GM23338 (cell line): ENCODE results near the gene PLXNC1. TPM values are rescaled to one million over a fixed set of nuclear protein-coding genes. Genes with fewer than 3 reads are reported as not detected.

Experiments used
- ATAC-seq: fragments of 200-7000 bp; cut with Tn5 transposase; 3 replicates; pipeline ENCODE4 v1.9.1; 2020
- DNase-seq: peaks from one replicate; pipeline ENCODE4 v3.0.0-alpha.2; 2015; ENCODE audit warnings: low spot score
- H2AFZ ChIP-seq: fragments of 200-600 bp; sonication (generic); 2 replicates; pipeline ENCODE4 v1.8.0; 2016; ENCODE audit warnings: antibody characterized with exemption, mild to moderate bottlenecking, moderate library complexity
- H3F3A ChIP-seq: fragments of 200-600 bp; sonication (generic); replicated peaks from 2 replicates; pipeline ENCODE4 v1.8.0; 2017; ENCODE audit warnings: antibody characterized with exemption, mixed run types, low read depth
- H3K27ac ChIP-seq: fragments of 200-600 bp; sonication (generic); 2 replicates; pipeline ENCODE4 v1.6.1; 2016; ENCODE audit warnings: low read depth
- H3K27me3 ChIP-seq: fragments of 200-600 bp; sonication (generic); 2 replicates; pipeline ENCODE4 v1.8.0; 2016; ENCODE audit warnings: mild to moderate bottlenecking, mixed run types, moderate library complexity; ENCODE audit not compliant: insufficient read depth
- H3K36me3 ChIP-seq: fragments of 200-600 bp; sonication (generic); 2 replicates; pipeline ENCODE4 v1.8.0; 2016; ENCODE audit warnings: mild to moderate bottlenecking; ENCODE audit not compliant: insufficient read depth
- H3K4me1 ChIP-seq: fragments of 200-600 bp; sonication (generic); 2 replicates; pipeline ENCODE4 v1.8.0; 2016; ENCODE audit warnings: mild to moderate bottlenecking, moderate library complexity; ENCODE audit not compliant: insufficient read depth
- H3K4me2 ChIP-seq: fragments of 200-600 bp; sonication (generic); 2 replicates; pipeline ENCODE4 v1.7.1; 2017; ENCODE audit warnings: mixed run types
- H3K4me3 ChIP-seq: fragments of 200-600 bp; sonication (generic); 2 replicates; pipeline ENCODE4 v1.6.1; 2016; ENCODE audit warnings: mixed run types
- H3K79me2 ChIP-seq: fragments of 200-600 bp; sonication (generic); replicated peaks from 2 replicates; pipeline ENCODE4 v1.8.0; 2017; ENCODE audit warnings: mild to moderate bottlenecking; ENCODE audit not compliant: insufficient read depth
- H3K9me2 ChIP-seq: fragments of 200-600 bp; sonication (generic); 2 replicates; pipeline ENCODE4 v1.8.0; 2017; ENCODE audit not compliant: insufficient read depth
- H4K20me1 ChIP-seq: fragments of 200-600 bp; sonication (generic); replicated peaks from 2 replicates; pipeline ENCODE4 v1.8.0; 2017; ENCODE audit warnings: mild to moderate bottlenecking; ENCODE audit not compliant: insufficient read depth
- H3K27ac Mint-ChIP-seq: 2 replicates; pipeline ENCODE4 v1.8.0; 2020; ENCODE audit warnings: inconsistent platforms, mild to moderate bottlenecking, moderate library complexity, mixed read lengths
- H3K27me3 Mint-ChIP-seq: 3 replicates; pipeline ENCODE4 v1.8.0; 2022; ENCODE audit warnings: low read depth, mild to moderate bottlenecking, moderate library complexity, mixed read lengths, inconsistent platforms; ENCODE audit not compliant: insufficient read depth, poor library complexity
- H3K36me3 Mint-ChIP-seq: 3 replicates; pipeline ENCODE4 v1.8.0; 2021; ENCODE audit warnings: low read depth, mild to moderate bottlenecking, inconsistent platforms, moderate library complexity, mixed read lengths
- H3K4me1 Mint-ChIP-seq: 3 replicates; pipeline ENCODE4 v1.8.0; 2020; ENCODE audit warnings: mild to moderate bottlenecking, inconsistent platforms, mixed read lengths
- H3K4me3 Mint-ChIP-seq: 3 replicates; pipeline ENCODE4 v1.8.0; 2021; ENCODE audit warnings: moderate library complexity, mild to moderate bottlenecking, inconsistent platforms, mixed read lengths
- H3K9me3 Mint-ChIP-seq: 3 replicates; pipeline ENCODE4 v1.8.0; 2020; ENCODE audit warnings: moderate library complexity, mild to moderate bottlenecking, inconsistent platforms, mixed read lengths
- ETS1 ChIP-seq: IDR thresholded peaks from 2 replicates; pipeline ENCODE4 v1.6.1; 2016; ENCODE audit warnings: antibody characterized with exemption
- EZH2 ChIP-seq: fragments of 200-600 bp; sonication (generic); IDR thresholded peaks from one replicate; pipeline ENCODE4 v1.8.0; 2017; ENCODE audit warnings: antibody characterized with exemption, mild to moderate bottlenecking, low read depth; ENCODE audit not compliant: unreplicated experiment
- EZH2phosphoT487 ChIP-seq: fragments of 200-600 bp; sonication (generic); IDR thresholded peaks from one replicate; pipeline ENCODE4 v1.8.1; 2018; ENCODE audit warnings: antibody characterized with exemption; ENCODE audit not compliant: unreplicated experiment
- POLR2AphosphoS5 ChIP-seq: IDR thresholded peaks from 2 replicates; pipeline ENCODE4 v1.6.1; 2016; ENCODE audit warnings: antibody characterized with exemption, low read depth
- ZNF331 ChIP-seq: fragments of 250-450 bp; sonication (Bioruptor Pico); IDR thresholded peaks from 2 replicates; pipeline ENCODE4 v1.5.0; 2020; ENCODE audit warnings: low read depth, mild to moderate bottlenecking, moderate library complexity
- polyA plus RNA-seq: library from polyadenylated mRNA; unstranded; fragments of >200 nt; fragmentation: Nextera tagmentation; extraction: Ambion mirVana; gene quantifications from 2 replicates; pipeline ENCODE4 v1.2.1, GENCODE V29; 2016
- total RNA-seq: library from RNA; depleted of rRNA; stranded (reverse); fragments of >200 nt; shearing (Covaris generic); gene quantifications from 2 replicates; pipeline ENCODE4 v1.2.3, GENCODE V29; 2014
- TF ChIP-seq, protein P1 (sequence below): IDR thresholded peaks from one replicate; pipeline ENCODE4 v1.6.1; 2018; ENCODE audit warnings: antibody characterized with exemption; ENCODE audit not compliant: unreplicated experiment

PLXNC1 gene
- total and polyA plus RNA-seq, 2 experiments from 2014 or later = 1.9 to 6.5 TPM

GRCh38 chr12:94287245-94287628, 138.9 kb downstream of the PLXNC1 start:
- Histone ChIP-seq H3K4me2 (peak overlapping the region; percentile 64), H3F3A (no peaks in the 10 kb centered on the region), H3K79me2 (no peaks in the 10 kb centered on the region), H3K4me3 (0 out of 2 replicates have a peak overlapping the region, but pooled peaks have one; percentile 17), H4K20me1 (no peaks in the 10 kb centered on the region), H3K27ac (no peak overlapping the region), H3K27me3 (no peaks in the 10 kb centered on the region), H3K36me3 (no peaks in the 10 kb centered on the region), H3K9me2 (no peaks in the 10 kb centered on the region), H3K4me1 (peaks cover 33% of the 10 kb centered on the region), H2AFZ (no peak overlapping the region)
- no peak overlapping the region for H3K4me3 Mint-ChIP-seq
- peak overlapping the region; percentile 17; the same call in 1 of the 2 replicates for H3K27ac Mint-ChIP-seq
- TF ChIP-seq POLR2AphosphoS5 = no peak
- TF ChIP-seq EZH2 = no peak
- no peak for TF ChIP-seq EZH2phosphoT487
- no peak for TF ChIP-seq ETS1
- TF ChIP-seq, protein P1, sequence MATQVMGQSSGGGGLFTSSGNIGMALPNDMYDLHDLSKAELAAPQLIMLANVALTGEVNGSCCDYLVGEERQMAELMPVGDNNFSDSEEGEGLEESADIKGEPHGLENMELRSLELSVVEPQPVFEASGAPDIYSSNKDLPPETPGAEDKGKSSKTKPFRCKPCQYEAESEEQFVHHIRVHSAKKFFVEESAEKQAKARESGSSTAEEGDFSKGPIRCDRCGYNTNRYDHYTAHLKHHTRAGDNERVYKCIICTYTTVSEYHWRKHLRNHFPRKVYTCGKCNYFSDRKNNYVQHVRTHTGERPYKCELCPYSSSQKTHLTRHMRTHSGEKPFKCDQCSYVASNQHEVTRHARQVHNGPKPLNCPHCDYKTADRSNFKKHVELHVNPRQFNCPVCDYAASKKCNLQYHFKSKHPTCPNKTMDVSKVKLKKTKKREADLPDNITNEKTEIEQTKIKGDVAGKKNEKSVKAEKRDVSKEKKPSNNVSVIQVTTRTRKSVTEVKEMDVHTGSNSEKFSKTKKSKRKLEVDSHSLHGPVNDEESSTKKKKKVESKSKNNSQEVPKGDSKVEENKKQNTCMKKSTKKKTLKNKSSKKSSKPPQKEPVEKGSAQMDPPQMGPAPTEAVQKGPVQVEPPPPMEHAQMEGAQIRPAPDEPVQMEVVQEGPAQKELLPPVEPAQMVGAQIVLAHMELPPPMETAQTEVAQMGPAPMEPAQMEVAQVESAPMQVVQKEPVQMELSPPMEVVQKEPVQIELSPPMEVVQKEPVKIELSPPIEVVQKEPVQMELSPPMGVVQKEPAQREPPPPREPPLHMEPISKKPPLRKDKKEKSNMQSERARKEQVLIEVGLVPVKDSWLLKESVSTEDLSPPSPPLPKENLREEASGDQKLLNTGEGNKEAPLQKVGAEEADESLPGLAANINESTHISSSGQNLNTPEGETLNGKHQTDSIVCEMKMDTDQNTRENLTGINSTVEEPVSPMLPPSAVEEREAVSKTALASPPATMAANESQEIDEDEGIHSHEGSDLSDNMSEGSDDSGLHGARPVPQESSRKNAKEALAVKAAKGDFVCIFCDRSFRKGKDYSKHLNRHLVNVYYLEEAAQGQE = no peak
- no peaks in the 10 kb centered on the region for H3K36me3 Mint-ChIP-seq
- peaks cover 52% of the 10 kb centered on the region for H3K4me1 Mint-ChIP-seq
- no peaks in the 10 kb centered on the region for H3K9me3 Mint-ChIP-seq
- H3K27me3 Mint-ChIP-seq = peaks cover 14% of the 10 kb centered on the region
- DNase-seq (no peak), ATAC-seq (peak; percentile 9; the same call in 1 of the 3 replicates)

DNA sequence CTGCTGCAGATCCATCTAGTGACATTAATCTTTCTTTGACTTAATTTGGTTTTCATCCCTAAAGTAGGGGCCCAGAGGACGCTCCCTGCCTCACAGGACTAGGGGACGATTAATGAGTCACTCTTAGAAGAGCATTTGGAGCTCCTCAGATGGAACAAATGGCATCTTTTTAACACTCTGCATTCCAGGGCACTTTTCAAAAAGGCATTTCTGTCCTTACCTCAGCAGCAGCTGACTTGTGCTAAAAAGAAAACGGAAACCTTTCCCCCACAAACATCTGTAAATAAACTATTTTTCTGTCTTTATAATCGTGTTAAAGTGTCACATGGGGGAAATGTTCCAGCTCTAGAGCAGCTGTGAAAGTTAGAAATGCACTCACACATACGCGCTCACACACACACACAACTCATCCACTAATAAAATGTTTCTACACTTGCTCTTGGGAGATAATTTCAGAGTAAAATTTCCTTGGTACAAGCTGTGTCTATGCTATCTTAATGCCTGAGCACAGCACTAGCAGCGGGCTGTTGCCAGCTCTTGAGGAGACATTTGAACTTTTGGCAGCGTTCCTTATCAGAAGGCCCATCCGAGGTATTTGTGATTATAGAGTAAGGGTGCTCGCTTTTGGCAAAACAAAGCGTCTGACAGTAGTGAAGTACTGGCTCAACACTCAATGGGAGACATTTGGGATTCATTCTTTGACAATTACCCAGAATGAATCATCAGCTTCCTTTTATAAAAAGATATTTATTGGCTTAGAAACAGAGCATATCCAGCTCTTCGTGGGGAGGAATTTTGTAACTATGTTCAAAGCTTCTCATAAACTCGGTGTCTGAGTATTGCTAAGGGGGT, 141.3 kb downstream of the PLXNC1 start:
- H2AFZ ChIP-seq = no peak overlapping the region
- H3K4me1 Mint-ChIP-seq = peaks cover 45% of the 10 kb centered on the region
- DNase-seq (no peak), ATAC-seq (no peak)
- H3K27ac ChIP-seq = no peak overlapping the region
- H3K4me3 ChIP-seq = no peak overlapping the region
- H3K9me2 ChIP-seq = no peaks in the 10 kb centered on the region
- H3K27me3 Mint-ChIP-seq = peaks cover 11% of the 10 kb centered on the region
- H3K4me1 ChIP-seq = peaks cover 33% of the 10 kb centered on the region
- H3K36me3 ChIP-seq = no peaks in the 10 kb centered on the region
- no peaks in the 10 kb centered on the region for H3F3A ChIP-seq
- H4K20me1 ChIP-seq = no peaks in the 10 kb centered on the region
- no peak overlapping the region for H3K27ac Mint-ChIP-seq
- no peaks in the 10 kb centered on the region for H3K9me3 Mint-ChIP-seq
- H3K36me3 Mint-ChIP-seq = no peaks in the 10 kb centered on the region
- no peaks in the 10 kb centered on the region for H3K79me2 ChIP-seq
- no peak overlapping the region for H3K4me3 Mint-ChIP-seq
- H3K4me2 ChIP-seq = no peak overlapping the region
- no peaks in the 10 kb centered on the region for H3K27me3 ChIP-seq
- TF ChIP-seq ZNF331 (CRISPR knock-in tag) (no peak), ETS1 (no peak)
- TF ChIP-seq, protein P1 = no peak
